ENCODE results near the gene CSMD2.

The CSMD2 gene

DNA sequence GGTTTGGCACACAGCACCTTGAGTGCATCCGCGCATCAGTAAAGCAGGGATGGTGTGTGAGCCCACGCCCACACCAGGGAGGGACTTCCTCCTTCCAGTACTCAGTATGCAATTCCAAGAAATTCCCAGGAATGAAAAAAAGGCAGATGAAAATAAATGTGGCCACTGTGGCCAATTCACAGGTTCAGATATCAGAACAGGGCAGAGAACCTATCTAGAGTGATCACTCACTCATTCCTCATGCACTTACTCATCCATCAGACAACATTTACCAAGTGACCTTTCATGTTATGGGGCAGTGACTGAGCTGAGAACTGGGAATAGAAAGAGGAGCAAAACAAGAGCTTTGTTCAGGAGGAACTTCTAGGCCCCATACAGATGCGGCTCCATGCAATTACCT, 578.9 kb downstream of the CSMD2 start:
- peaks cover 5% of the 10 kb centered on the region for H3K4me1 ChIP-seq (ENCODE audit: control insufficient read depth, insufficient read depth, low read length, poor library complexity, severe bottlenecking)
- no peak overlapping the region for H3K27ac ChIP-seq (ENCODE audit: low read depth, low read length, severe bottlenecking)
- no peaks in the 10 kb centered on the region for H3K36me3 ChIP-seq (ENCODE audit: control insufficient read depth, insufficient read depth, low read length)
- WGBS, 2 experiments (ENCODE audit: insufficient coverage in 2 of 2), result 95 to 100% methylated on average over 1 to 3 of the region's 4 CpGs
- H3K4me3 ChIP-seq (ENCODE audit: extremely low read depth, insufficient read depth, low read length, poor library complexity, severe bottlenecking), result no peak overlapping the region
- H3K9me3 ChIP-seq (ENCODE audit: control insufficient read depth, low read length), result no peaks in the 10 kb centered on the region

- Histone ChIP-seq H3K4me1 (ENCODE audit: control insufficient read depth, insufficient read depth, low read length, poor library complexity, severe bottlenecking) (peaks cover 5% of the 10 kb centered on the region), H3K36me3 (ENCODE audit: control insufficient read depth, insufficient read depth, low read length) (no peaks in the 10 kb centered on the region), H3K4me3 (ENCODE audit: extremely low read depth, insufficient read depth, low read length, poor library complexity, severe bottlenecking) (no peak overlapping the region), H3K9me3 (ENCODE audit: control insufficient read depth, low read length) (no peaks in the 10 kb centered on the region), H3K27ac (ENCODE audit: low read depth, low read length, severe bottlenecking) (no peak overlapping the region)
- WGBS, 2 experiments (ENCODE audit: insufficient coverage in 2 of 2), result 57 to 94% methylated on average over 1 to 3 of the region's 6 CpGs
Measured at GRCh38 chr1:33583567-33583966, 581.5 kb downstream of the CSMD2 start.

- no peak overlapping the region for H3K4me3 ChIP-seq (ENCODE audit: extremely low read depth, insufficient read depth, low read length, poor library complexity, severe bottlenecking)
- no peaks in the 10 kb centered on the region for H3K9me3 ChIP-seq (ENCODE audit: control insufficient read depth, low read length)
- no peak overlapping the region for H3K27ac ChIP-seq (ENCODE audit: low read depth, low read length, severe bottlenecking)
- H3K36me3 ChIP-seq (ENCODE audit: control insufficient read depth, insufficient read depth, low read length), result no peaks in the 10 kb centered on the region
- 87% methylated on average over 13 to 14 of the region's 16 CpGs for WGBS, 2 experiments (ENCODE audit: insufficient coverage in 2 of 2)
- H3K4me1 ChIP-seq (ENCODE audit: control insufficient read depth, insufficient read depth, low read length, poor library complexity, severe bottlenecking), result no peaks in the 10 kb centered on the region
Measured at GRCh38 chr1:33578557-33579448, 586.2 kb downstream of the CSMD2 start.

DNA sequence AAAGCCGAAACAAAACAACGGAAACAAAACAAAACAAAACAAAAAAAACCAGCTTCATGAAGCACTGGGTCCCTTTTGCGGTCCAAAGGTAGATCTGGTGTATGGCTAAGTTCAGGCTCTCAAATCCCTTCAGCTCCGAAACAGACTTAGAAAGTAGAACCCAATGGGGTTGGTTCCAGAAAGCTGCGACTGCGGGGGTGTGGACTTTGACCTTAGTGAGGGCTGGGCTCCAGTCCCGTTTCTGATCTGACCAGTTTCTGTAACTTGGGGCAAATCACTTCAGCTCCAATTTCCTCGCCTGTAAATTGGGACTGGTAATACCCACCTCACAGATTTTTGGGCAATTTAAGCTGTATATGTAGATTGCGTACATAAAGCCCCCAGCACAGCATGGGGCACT, 587.4 kb downstream of the CSMD2 start:
- no peaks in the 10 kb centered on the region for H3K9me3 ChIP-seq (ENCODE audit: control insufficient read depth, low read length)
- H3K36me3 ChIP-seq (ENCODE audit: control insufficient read depth, insufficient read depth, low read length), result no peaks in the 10 kb centered on the region
- no peak overlapping the region for H3K4me3 ChIP-seq (ENCODE audit: extremely low read depth, insufficient read depth, low read length, poor library complexity, severe bottlenecking)
- H3K4me1 ChIP-seq (ENCODE audit: control insufficient read depth, insufficient read depth, low read length, poor library complexity, severe bottlenecking), result no peaks in the 10 kb centered on the region
- H3K27ac ChIP-seq (ENCODE audit: low read depth, low read length, severe bottlenecking), result no peak overlapping the region
- WGBS, 2 experiments (ENCODE audit: insufficient coverage in 2 of 2), result 91 to 100% methylated on average over 4 to 5 of the region's 9 CpGs

DNA sequence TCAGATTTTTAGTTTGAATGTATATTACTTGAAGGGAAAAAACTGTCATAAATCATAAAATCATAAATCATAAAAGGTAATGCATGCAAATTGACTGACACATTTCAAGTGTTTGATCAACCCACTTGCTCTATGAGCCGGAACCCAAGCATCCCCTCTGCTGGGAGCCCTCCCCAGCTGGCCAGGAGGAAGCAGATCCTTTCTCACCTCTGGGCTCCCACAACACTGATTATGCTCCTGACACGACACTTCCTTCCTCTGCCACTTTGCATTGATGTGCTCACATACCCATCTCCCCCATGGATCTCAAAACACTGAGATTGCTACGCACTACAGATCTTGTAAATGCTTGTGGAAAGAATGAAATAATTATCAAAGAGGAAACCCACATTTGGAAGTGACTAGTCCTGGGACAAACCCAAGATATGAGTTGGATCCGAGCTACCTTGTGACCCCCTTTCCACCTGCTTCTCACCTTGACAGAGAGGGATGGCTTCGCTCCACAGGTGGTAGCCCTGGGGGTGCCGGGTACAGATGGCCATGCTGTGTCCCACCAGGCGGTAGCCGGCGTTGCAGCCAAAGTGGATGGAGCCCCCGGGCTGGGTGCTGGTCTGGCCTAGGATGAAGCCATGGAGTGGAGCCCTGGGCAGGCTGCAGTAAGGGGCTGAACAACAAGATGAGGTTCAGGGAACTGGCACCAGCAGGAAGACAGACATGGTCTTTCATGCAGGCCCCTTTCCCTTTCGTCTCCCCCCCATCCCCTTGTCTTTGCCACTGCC, 588.0 kb downstream of the CSMD2 start:
- H3K9me3 ChIP-seq (ENCODE audit: control insufficient read depth, low read length), result no peaks in the 10 kb centered on the region
- H3K36me3 ChIP-seq (ENCODE audit: control insufficient read depth, insufficient read depth, low read length), result no peaks in the 10 kb centered on the region
- H3K4me3 ChIP-seq (ENCODE audit: extremely low read depth, insufficient read depth, low read length, poor library complexity, severe bottlenecking), result no peak overlapping the region
- no peak overlapping the region for H3K27ac ChIP-seq (ENCODE audit: low read depth, low read length, severe bottlenecking)
- 96 to 97% methylated on average over 8 to 9 of the region's 11 CpGs for WGBS, 2 experiments (ENCODE audit: insufficient coverage in 2 of 2)
- no peaks in the 10 kb centered on the region for H3K4me1 ChIP-seq (ENCODE audit: control insufficient read depth, insufficient read depth, low read length, poor library complexity, severe bottlenecking)

DNA sequence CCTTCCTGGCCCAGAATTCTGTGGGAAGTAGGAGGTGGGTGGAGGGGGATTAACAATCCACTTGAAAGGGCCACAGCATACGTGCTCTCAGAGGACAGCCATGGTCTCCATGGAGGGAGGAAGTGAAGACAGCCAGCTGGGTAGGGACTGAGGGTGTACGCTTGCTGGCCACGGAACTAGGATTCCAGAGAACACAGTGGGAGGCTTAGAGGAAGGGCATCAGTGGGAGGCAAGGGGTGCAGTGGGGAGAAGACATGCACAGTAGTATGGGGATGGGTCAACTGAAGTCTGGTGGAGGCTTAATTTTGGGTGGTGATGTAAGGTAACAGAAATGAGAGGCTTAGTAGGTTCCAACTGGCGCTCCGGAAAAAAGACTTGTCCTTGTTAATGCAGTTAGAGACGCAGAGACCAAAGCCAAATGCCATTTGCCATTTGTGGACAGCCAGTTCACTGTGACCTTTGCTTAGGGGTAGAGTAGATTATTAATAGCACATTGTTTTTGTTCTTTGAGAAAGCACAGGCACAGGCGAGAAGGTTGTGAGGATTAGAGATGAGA, 589.6 kb downstream of the CSMD2 start:
- Histone ChIP-seq H3K36me3 (ENCODE audit: control insufficient read depth, insufficient read depth, low read length) (no peaks in the 10 kb centered on the region), H3K27ac (ENCODE audit: low read depth, low read length, severe bottlenecking) (no peak overlapping the region), H3K9me3 (ENCODE audit: control insufficient read depth, low read length) (no peaks in the 10 kb centered on the region), H3K4me3 (ENCODE audit: extremely low read depth, insufficient read depth, low read length, poor library complexity, severe bottlenecking) (no peak overlapping the region), H3K4me1 (ENCODE audit: control insufficient read depth, insufficient read depth, low read length, poor library complexity, severe bottlenecking) (no peaks in the 10 kb centered on the region)
- 89 to 94% methylated on average over 5 to 6 of the region's 7 CpGs for WGBS, 2 experiments (ENCODE audit: insufficient coverage in 2 of 2)

- 100% methylated on average over 2 of the region's 3 CpGs; no CpG with 5 or more reads in 1 of the 2 experiments for WGBS, 2 experiments (ENCODE audit: insufficient coverage in 2 of 2)
- H3K4me3 ChIP-seq (ENCODE audit: extremely low read depth, insufficient read depth, low read length, poor library complexity, severe bottlenecking), result no peak overlapping the region
- H3K36me3 ChIP-seq (ENCODE audit: control insufficient read depth, insufficient read depth, low read length), result no peaks in the 10 kb centered on the region
- H3K27ac ChIP-seq (ENCODE audit: low read depth, low read length, severe bottlenecking), result no peak overlapping the region
- H3K9me3 ChIP-seq (ENCODE audit: control insufficient read depth, low read length), result no peaks in the 10 kb centered on the region
- no peaks in the 10 kb centered on the region for H3K4me1 ChIP-seq (ENCODE audit: control insufficient read depth, insufficient read depth, low read length, poor library complexity, severe bottlenecking)
Measured at GRCh38 chr1:33573661-33574060, 591.4 kb downstream of the CSMD2 start.

DNA sequence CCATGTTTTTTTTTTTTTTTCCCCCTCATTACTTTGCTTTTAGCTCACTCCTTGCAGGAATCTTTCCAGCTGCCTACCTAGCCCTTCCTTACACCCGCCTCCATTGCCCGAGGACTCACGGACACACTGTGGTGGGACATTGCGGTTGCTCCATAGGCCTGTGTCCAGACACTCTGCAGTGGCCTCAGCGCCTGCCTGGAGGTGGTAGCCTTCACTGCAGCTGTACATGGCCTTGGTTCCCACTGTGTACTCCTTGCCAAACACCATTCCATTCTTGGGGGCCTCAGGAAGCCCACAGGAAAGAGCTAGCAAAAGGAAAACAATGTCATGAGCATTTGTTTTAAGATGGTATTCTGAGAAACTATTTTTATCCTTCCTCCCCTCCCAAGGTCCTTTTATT, 592.6 kb downstream of the CSMD2 start:
- no peaks in the 10 kb centered on the region for H3K4me1 ChIP-seq (ENCODE audit: control insufficient read depth, insufficient read depth, low read length, poor library complexity, severe bottlenecking)
- no peaks in the 10 kb centered on the region for H3K9me3 ChIP-seq (ENCODE audit: control insufficient read depth, low read length)
- H3K36me3 ChIP-seq (ENCODE audit: control insufficient read depth, insufficient read depth, low read length), result peaks cover 4% of the 10 kb centered on the region
- no peak overlapping the region for H3K4me3 ChIP-seq (ENCODE audit: extremely low read depth, insufficient read depth, low read length, poor library complexity, severe bottlenecking)
- no peak overlapping the region for H3K27ac ChIP-seq (ENCODE audit: low read depth, low read length, severe bottlenecking)
- 85 to 95% methylated on average over 4 to 5 of the region's 5 CpGs for WGBS, 2 experiments (ENCODE audit: insufficient coverage in 2 of 2)

- peaks cover 4% of the 10 kb centered on the region for H3K36me3 ChIP-seq (ENCODE audit: control insufficient read depth, insufficient read depth, low read length)
- no peaks in the 10 kb centered on the region for H3K4me1 ChIP-seq (ENCODE audit: control insufficient read depth, insufficient read depth, low read length, poor library complexity, severe bottlenecking)
- WGBS, 2 experiments (ENCODE audit: insufficient coverage in 2 of 2), result 95 to 96% methylated on average over 7 of the region's 7 CpGs
- no peak overlapping the region for H3K27ac ChIP-seq (ENCODE audit: low read depth, low read length, severe bottlenecking)
- no peak overlapping the region for H3K4me3 ChIP-seq (ENCODE audit: extremely low read depth, insufficient read depth, low read length, poor library complexity, severe bottlenecking)
- no peaks in the 10 kb centered on the region for H3K9me3 ChIP-seq (ENCODE audit: control insufficient read depth, low read length)
Measured at GRCh38 chr1:33569331-33569730, 595.7 kb downstream of the CSMD2 start.

DNA sequence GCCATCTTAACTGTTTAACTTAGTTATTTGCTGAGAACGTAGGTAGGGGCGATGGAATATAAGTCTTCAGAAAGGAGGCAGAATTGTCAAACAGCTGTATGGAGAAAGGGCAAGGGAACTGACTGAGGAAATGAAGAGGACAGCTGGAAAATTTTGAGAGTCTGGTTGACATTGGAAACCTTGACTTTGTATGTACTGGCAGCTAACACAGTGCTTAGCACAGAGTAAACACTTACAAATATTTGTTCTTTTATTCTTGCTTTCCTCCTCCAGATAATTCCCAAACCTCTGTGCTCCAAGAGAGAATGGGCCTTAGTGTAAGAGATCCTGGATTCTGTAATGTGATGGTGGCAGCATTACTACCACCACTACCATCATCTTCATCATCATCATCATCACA, 601.3 kb downstream of the CSMD2 start:
- Histone ChIP-seq H3K36me3 (ENCODE audit: control insufficient read depth, insufficient read depth, low read length) (peaks cover 4% of the 10 kb centered on the region), H3K4me3 (ENCODE audit: extremely low read depth, insufficient read depth, low read length, poor library complexity, severe bottlenecking) (no peak overlapping the region), H3K4me1 (ENCODE audit: control insufficient read depth, insufficient read depth, low read length, poor library complexity, severe bottlenecking) (no peaks in the 10 kb centered on the region), H3K9me3 (ENCODE audit: control insufficient read depth, low read length) (peaks cover 4% of the 10 kb centered on the region), H3K27ac (ENCODE audit: low read depth, low read length, severe bottlenecking) (no peak overlapping the region)
- 92 to 100% methylated on average over 2 of the region's 2 CpGs for WGBS, 2 experiments (ENCODE audit: insufficient coverage in 2 of 2)

Data from mesodermal cell (in vitro differentiated cells).